GM18867 (cell line): ENCODE data around the gene ESF1.
"Not testable (repeated sequence)": the region's sequence is repeated elsewhere in the genome, so short reads cannot be mapped to it uniquely, and the experiment has no call there.

ENCODE experiments used
- ATAC-seq: cut with Tn5 transposase; IDR thresholded peaks from one replicate; pipeline ENCODE4 v1.9.1; 2021; ENCODE audit warnings: mild to moderate bottlenecking, moderate library complexity; ENCODE audit not compliant: unreplicated experiment

The ESF1 gene

DNA sequence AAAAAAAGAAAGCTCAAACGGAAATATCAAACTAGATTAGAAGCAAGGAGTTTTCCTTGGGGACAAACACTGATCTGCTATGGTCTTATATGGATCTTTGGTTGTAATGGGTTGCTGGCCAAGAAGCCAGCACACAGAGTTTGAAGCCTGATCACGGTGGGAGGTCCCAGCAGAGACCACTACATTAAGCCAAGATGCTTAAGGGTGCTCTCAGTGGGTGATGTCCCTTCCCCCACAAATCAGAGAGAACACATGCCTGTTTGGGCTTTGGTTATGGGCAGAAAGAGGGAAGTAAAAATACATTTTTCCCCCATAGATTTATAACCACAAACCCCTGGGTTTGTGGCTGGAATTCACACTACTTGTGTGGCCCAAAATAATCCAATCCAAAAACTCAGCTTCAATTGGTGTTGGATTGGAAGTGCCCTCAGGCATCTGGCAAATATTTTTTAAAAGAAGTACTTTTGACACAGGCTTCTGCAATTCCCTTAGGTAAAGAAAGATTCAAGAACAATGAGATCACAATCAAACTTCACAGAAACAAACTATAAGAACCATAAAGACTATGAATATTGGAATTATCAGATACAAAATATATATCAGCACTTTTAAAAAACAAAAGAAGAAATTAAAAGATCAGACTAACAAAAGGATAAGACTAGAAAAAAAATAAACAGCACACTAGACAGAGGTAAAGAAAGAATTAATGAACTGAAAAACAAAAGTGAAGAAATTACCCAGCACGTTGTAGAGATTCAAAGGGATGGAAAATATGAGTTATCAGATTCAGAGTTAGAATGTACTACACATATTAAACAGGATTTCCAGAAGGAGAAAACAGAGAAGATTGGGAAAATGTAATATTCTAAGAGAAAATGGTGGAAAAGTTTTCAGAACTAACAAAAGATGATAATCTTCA lies 44.7 kb downstream of the ESF1 start:
- ATAC-seq = no peak

DNA sequence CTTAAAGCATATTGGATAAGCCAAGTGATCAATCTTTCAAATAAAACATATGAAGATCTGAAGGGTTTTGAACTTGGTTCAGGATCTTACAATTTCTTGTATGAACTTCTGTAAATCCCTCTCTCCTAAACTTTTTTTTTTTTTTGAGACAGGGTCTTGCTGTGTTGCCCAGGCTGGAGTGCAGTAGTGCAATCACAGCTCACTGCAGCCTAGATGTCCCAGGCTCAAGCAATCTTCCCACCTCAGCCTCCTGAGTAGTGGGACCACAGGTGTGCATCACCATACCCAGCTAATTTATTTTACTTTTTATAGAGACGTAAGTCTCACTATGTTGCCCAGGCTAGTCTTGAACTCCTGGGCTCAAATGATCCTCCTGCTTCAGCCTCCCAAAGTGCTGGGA lies 46.5 kb downstream of the ESF1 start:
- not testable (repeated sequence) for ATAC-seq

DNA sequence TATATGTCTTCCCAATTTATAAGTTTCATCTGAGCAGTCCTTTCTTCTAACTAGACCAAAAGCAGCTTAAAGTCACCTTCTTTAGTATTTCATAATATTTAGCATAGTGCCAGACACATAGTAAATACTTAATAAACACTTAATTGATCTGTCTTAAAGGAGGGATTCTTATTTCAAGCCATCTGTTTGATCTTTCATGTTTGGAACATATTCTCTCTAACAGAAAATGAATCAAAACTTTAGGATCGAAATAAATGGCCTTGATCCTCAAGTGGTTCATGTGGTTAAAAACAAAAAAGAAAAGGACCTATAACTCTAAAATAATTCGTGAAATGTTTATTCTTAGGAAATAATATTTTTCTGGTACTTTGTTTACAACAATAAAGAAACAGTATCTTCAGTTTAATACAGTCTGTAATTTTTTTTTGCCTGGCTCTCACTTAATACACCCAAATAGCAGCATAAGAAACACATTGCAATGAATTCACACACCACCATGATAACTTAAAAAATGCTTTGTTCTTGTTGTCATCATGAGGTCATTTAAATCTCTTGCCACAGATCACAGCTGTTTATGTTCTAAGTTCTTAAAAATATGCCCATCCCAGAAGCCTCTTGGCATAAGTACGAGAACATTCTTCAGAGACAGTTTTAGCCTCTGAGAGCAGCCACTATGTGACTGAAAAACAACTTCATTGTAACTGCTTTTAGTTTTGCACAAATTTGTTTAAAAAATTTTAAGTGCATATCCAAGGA lies 48.1 kb downstream of the ESF1 start:
- no peak for ATAC-seq

DNA sequence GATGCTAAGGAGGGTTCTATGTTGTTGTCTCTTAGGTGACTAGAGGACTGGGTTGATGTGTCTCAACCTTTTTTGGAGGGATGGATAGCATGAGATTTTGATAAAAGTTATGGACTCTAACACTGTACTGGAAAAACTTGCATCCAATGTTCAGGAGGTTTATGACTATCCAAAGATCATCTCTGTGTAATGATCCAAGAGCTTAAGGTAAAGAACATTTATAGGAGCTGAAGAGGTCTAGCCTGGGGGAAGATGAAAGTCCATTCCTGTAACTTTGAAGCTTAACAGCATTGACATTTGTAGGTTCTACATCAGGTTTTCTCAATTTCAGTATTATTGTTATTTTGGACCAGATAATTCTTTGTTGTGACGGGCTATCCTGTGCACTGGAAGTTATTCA lies 48.9 kb downstream of the ESF1 start:
- no peak for ATAC-seq

DNA sequence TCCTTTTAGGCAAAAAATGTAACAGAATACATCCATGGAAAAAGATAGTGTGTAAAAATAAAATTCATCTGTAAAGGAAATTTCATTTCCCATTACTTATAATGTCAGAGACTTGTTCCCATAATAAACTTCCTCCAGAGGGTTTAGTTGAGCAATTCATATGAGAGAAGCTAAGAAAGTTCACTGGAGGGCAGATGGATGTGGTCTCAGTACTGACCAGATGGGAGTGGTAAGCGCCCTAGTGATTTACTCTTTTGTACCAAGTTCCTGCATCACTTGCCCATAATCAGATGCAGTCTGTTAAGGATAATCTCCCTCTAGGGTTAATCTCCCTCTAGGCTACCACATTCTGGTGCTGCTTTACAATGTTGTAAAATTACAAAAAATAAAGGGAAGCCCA lies 61.7 kb downstream of the ESF1 start:
- ATAC-seq = no peak

DNA sequence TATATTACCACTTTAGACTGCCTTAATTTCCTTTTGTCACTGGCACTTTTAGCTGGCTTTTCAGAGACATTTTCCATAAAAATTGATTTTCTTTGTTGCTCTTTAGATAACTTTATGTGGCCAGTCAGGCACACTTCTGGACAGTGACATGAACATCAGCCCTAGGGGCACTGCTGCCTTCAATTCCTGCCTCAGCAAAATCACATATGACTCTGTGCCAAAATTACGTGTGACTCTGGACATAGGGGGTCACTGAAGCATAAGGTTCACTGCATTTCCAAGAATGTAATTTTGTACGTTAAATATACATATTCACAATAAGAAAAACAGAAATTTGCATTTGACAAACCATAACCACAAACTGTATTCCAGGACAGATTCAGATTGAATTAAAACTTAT lies 66.5 kb downstream of the ESF1 start:
- ATAC-seq = peak; percentile 41

DNA sequence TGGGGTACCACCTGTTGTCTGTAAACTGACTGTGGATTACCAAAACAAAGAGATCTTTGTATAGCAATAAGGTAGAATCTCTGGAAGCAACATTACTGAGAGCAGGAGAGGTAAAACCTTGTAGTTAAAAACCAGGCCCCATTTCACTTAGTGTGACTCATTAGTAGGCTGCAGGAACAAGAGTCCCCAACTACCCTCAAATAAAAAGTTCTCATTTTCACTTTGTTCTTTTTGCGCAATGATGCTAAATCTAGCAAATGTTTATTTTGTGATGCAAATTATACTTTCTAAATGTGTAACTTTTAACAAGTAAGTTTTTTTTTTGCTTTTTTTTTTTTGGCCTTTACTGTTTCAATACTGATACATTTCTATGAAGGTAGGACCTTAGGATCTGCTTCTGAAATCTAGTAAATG lies 67.1 kb downstream of the ESF1 start:
- ATAC-seq = peak; percentile 96

DNA sequence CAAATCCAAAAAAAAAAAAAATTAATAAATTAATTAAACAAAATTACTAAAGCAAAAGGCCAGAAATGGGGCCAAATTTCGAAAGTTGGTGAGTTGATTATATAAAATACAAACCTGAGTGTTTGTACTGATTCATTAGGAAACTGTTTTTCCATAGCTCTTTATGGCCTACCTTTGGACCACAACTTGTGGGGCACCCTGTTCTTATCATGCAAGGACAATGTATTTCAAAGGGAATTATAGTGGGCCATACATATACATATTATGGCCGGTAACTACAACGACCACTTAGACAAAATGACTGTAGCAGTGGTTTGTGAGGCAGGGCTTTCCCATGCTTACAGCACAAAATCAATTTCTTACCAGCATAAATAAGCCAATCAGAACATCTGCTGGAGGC lies 69.5 kb downstream of the ESF1 start:
- ATAC-seq = no peak

DNA sequence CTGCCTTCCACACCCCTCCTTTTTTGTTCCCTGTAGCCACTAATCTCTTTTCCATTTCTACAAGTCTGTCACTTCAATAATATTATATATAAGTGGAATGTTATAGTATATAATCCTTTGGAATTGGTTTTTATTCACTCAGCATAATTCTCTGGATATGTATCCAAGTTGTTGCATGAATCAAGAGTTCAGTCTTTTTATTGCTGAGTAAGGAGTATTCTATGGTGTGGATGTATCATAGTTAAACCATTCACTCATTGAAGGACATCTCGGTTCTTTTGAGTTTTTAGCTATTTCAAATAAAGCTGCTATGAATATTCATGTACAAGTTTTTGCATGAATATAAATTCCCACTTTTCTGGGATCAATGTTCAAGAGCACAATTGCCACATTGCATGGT lies 76.5 kb downstream of the ESF1 start:
- ATAC-seq = no peak

DNA sequence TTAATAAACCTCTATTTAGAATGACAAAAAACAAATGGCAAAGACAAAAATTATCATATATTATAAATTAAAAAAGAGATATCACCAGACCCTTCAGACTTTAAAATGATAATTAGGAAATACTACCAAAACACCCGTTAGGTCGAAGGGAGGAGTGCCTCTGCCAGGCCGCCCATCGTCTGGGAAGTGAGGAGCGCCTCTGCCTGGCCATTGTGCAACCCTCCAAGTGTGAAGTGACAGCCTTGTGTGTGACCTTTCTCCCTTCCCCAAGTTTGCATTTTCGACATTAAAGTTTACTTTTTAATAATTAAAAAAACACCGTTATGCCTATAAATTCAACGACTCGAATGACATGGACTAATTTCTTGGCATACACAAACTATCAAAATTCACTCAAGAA lies 81.5 kb downstream of the ESF1 start:
- no peak for ATAC-seq

DNA sequence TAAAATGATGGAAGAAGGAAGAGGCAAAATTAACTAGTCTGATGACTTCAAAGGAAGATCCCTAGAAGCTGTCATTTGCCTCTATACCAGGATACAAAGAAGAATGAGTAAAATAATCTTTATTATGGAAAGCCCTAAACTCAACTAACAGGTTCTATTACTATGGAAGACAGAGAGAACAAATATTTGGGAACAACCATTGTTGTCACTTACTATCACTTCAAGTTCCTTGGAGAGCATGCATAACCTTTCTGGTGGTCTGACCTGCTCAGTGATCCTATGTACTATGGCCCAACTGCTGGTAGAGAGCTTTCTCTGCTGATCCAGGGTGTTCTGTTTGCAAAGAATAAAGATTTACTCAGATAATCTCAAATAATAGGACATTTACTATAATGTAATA lies 83.2 kb downstream of the ESF1 start:
- ATAC-seq = no peak

DNA sequence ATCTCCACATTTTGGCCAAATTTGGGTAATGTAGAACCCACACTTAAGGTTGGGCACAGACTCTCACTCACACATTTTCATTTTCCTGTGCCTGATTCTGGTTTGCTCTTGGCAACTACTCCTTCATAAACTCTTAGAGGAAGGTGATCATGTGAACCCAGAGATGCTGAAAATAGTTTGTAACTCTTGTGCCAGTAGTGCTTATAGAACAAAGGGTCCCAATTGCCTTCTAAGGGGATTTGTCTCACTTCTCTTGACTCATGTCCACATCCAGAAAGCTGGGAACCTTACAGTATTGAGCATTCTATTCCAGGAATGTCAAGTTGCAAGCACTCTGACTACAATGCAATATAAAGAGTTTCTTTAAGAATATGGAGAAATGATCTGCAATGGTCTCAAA lies 84.0 kb downstream of the ESF1 start:
- no peak for ATAC-seq

DNA sequence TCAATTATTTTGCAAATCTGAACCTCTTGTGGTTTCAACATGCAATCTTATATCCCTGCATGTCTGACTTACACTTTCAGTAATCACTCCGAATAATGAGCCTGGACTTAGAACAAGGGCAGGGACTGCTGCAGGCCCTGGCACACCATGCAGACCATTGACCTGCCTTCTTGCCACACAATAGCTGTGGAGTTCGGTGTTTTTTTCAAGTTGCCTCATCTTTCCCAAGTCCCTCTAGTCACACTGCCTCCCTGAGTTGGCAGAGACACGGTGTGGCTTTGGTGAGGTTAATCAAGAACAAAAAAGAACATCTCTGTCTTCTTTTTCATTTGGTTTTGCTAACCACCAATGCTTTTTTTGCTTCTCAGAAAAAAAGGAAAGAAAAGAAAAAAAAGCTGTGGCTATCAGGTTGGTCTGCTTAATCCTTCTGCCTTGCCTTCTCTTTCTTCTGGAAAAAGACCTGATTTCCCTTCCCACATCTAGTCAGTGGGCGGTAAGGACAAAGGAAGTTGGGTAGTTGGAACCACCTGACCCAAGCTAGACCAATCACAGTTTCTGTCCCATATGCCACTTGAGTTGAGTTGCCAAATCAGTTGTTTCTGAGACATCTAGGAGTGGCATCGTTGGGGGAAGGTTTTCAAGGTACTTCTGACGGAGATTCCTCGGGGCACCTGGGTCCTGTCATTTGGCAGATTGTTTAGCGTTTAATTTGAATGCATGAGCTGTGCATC lies 90.1 kb downstream of the ESF1 start:
- ATAC-seq = no peak

DNA sequence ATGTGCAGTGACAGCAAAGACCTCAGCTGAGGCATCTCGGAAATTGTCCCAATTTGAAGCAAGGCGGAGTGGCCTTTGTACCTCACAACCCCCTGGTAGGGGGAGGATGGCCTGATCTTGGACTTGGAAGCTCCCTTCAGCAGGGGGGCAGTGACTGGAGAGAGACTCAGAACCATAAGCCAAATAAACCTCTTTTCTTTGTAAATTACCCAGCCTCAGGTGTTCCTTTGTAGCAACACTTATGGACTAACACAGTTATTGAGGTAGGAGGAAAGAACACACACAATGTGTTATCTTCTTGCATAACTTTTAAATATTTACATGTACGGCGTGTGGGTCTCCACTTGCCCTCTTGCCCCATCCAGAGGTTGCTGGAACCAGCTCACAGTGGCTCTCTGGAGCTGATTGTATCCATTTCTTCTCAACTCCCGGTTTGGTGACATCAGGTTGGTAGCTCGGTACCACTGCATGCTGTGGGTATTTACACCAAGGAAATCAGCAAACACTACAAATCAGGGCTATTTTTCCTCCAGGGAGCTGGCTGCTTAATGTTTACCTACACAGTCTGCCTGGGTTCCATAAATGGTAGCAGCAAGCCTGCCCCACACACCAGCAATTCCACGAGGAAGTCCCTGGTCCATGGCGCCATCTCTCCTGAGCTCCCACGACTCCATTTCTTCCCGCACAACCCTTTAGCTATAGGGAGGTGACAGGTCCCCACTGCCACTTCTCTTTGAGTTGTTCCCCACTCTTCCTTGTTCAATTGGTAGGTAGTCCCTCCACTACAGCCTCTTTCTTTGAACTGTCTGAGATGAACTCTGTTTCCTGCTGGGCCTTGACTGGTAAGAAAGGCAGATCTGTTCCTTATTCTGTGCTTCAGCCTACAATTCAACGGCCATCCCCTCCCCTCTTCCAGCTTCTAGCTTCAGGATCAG lies 91.7 kb downstream of the ESF1 start:
- ATAC-seq = no peak

DNA sequence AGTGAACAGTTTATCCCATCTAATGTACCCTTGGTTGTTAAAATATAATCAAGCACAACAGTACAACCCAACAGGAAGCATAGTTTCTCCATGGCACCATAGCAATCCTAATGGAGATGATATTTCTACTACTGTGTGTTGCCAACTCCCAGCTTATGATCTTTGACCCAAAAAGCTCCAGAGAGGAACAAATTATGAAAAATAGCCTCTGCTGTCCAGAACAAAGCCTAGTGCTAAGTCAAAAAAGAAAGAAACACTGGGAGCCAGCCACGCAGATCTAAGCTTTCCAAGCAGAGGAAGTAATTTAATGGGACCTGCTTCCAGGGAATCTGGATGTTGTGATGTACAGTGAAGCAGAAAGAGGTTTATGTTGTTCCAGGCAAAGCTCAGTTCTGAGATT lies 93.8 kb downstream of the ESF1 start:
- no peak for ATAC-seq

DNA sequence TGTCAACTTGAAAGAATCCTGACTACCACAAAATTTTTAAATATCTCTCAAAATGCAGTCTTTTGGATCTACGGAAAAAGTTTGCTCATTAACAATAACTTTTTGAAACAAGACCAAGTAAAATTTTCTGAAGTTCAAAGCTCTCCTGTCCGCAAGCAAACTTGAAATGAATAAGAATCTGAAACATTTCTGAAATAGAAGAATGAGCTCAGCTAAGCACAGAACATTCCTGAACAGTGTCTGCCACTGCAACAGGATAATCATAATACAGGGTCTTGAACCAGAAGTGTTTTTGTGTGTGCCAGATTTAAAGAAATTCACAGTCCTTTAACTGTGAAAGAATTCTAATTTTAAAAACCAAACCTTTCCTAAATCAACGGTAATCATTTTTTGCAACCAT lies 96.9 kb downstream of the ESF1 start:
- no peak for ATAC-seq

DNA sequence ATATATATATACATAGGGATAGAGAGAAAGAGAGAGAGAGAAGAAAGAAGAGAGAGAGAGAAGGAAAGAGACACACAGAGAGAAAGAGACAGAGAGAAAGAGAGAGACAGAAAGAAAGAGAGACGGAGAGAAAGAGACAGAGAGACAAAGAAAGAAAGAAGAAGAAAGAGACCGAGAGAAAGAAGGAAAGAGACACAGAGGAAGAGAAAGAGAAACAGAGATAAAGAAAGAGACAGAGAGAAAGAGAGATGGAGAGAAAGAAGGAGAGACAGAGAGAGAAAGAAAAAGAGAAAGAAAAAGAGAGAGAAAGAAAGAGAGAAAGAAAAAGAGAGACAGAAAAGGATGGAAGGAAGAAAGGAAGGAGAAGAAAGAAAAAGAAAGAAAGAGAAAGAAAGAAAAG lies 99.1 kb downstream of the ESF1 start:
- no peak for ATAC-seq

DNA sequence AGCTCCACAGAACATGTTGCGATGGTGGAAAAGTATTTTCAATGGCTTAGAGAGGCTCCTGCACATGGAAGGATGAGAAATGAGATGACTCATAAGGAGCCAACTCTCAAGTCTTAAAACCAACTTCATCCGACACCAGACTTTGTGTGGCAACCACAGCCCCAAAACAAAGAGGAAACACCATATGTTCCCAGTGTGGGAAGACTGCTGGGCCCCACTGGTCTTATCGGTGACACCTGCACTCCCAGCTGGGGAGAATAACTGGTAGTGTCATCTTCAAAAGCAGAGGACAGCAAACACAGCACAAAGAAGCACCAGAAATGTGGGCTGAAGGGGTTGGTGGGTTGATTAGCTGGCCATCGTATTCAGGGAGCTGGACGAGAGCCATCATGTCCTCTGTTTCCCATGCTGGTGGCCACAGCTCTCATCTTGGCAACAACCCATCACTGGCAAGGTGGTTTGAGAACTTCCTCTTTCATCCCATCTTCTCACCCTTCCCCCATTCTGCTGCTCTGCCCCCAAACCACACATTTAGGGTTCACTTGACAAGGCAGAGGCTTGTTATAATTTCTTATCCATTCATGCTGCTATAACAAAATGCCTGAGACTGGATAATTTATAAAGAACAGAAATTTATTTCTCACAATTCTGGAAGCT lies 100.0 kb downstream of the ESF1 start:
- ATAC-seq = peak; percentile 59

DNA sequence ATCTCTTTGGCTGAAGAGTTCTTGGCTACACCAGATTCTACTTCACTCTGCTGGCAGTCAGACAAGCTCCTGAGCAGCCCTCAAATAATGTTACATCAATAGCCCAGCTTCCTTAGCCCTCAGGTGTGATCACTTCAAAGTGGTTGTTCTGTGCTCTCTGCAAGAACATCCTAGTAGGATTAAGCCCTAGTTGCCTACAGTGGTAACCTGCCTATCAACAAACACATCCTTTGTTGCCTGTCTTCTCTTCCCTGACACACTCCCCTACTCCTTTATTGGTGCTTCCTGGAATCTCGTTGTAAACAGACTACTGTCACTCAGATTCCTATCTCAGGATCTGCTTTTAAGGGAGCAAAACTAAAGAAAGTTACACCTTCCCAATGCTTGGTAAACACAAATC lies 100.9 kb downstream of the ESF1 start:
- ATAC-seq = no peak
